Neutrophil (primary cell): Measurements from ENCODE around the gene KXD1.

Source experiments
- H3K27ac ChIP-seq: fragments of 200-600 bp; sonication (generic); 2 replicates; pipeline ENCODE4 v1.5.1; 2016; ENCODE audit warnings: mild to moderate bottlenecking, moderate library complexity
- H3K27me3 ChIP-seq: fragments of 200-600 bp; sonication (generic); 2 replicates; pipeline ENCODE4 v1.6.0; 2016; ENCODE audit warnings: mild to moderate bottlenecking
- H3K36me3 ChIP-seq: fragments of 200-600 bp; sonication (generic); 2 replicates; pipeline ENCODE4 v1.5.1; 2017
- H3K4me1 ChIP-seq, 2 experiments: fragments of 200-600 bp in 1 of 2; sonication (generic) in 1 of 2; 1 replicate in 1 of 2; 2 replicates in 1 of 2; pipeline versions ENCODE4 v1.5.1 to v1.6.1; 2013 to 2016; ENCODE audit warnings: low read depth in 1 of 2, low read length in 1 of 2, mild to moderate bottlenecking in 1 of 2, moderate library complexity in 1 of 2; ENCODE audit not compliant: control insufficient read depth in 1 of 2, insufficient read depth in 1 of 2
- H3K4me3 ChIP-seq, 2 experiments: fragments of 200-600 bp in 1 of 2; sonication (generic) in 1 of 2; 1 replicate in 1 of 2; 2 replicates in 1 of 2; pipeline ENCODE4 v1.5.1; 2013 to 2016; ENCODE audit warnings: low read depth in 1 of 2, low read length in 1 of 2, mild to moderate bottlenecking in 1 of 2, moderate library complexity in 1 of 2
- H3K9me3 ChIP-seq: fragments of 200-600 bp; sonication (generic); 2 replicates; pipeline ENCODE4 v1.5.1; 2016
- TF ChIP-seq, protein P1 (sequence below): fragments of 200-600 bp; sonication (generic); IDR thresholded peaks from 2 replicates; pipeline ENCODE4 v1.5.1; 2016; ENCODE audit warnings: antibody characterized with exemption

KXD1 gene

GRCh38 chr19:18612051-18612771 is 54.5 kb downstream of the KXD1 start:
- no peak overlapping the region for H3K27ac ChIP-seq
- peaks cover 100% of the 10 kb centered on the region for H3K27me3 ChIP-seq
- TF ChIP-seq, protein P1, sequence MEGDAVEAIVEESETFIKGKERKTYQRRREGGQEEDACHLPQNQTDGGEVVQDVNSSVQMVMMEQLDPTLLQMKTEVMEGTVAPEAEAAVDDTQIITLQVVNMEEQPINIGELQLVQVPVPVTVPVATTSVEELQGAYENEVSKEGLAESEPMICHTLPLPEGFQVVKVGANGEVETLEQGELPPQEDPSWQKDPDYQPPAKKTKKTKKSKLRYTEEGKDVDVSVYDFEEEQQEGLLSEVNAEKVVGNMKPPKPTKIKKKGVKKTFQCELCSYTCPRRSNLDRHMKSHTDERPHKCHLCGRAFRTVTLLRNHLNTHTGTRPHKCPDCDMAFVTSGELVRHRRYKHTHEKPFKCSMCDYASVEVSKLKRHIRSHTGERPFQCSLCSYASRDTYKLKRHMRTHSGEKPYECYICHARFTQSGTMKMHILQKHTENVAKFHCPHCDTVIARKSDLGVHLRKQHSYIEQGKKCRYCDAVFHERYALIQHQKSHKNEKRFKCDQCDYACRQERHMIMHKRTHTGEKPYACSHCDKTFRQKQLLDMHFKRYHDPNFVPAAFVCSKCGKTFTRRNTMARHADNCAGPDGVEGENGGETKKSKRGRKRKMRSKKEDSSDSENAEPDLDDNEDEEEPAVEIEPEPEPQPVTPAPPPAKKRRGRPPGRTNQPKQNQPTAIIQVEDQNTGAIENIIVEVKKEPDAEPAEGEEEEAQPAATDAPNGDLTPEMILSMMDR, result no peak
- no peaks in the 10 kb centered on the region for H3K36me3 ChIP-seq
- H3K4me3 ChIP-seq, result no peak overlapping the region
- H3K4me1 ChIP-seq, result peaks cover 0 to 6% of the 10 kb centered on the region in 2 experiments
- no peaks in the 10 kb centered on the region for H3K9me3 ChIP-seq

- Histone ChIP-seq H3K36me3 (no peaks in the 10 kb centered on the region), H3K9me3 (no peaks in the 10 kb centered on the region), H3K4me1 (peaks cover 0 to 6% of the 10 kb centered on the region in 2 experiments), H3K27ac (no peak within 1 kb of the TSS), H3K27me3 (peaks cover 100% of the 10 kb centered on the region), H3K4me3 (no peak within 1 kb of the TSS)
- TF ChIP-seq, protein P1, result no peak
Observed at GRCh38 chr19:18612772-18613588, 55.3 kb downstream of the KXD1 start, which contains the start of gene TMEM59L. Gene TMEM59L (plus strand): TSS chr19:18612870. CDS start chr19:18612959, 89 bp downstream.

- Histone ChIP-seq H3K9me3 (no peaks in the 10 kb centered on the region), H3K4me3 (no peak overlapping the region), H3K4me1 (peaks cover 0 to 6% of the 10 kb centered on the region in 2 experiments), H3K36me3 (no peaks in the 10 kb centered on the region), H3K27ac (no peak overlapping the region), H3K27me3 (peaks cover 96% of the 10 kb centered on the region)
- TF ChIP-seq, protein P1, result no peak
Observed at GRCh38 chr19:18613589-18614234, 56.0 kb downstream of the KXD1 start.

DNA sequence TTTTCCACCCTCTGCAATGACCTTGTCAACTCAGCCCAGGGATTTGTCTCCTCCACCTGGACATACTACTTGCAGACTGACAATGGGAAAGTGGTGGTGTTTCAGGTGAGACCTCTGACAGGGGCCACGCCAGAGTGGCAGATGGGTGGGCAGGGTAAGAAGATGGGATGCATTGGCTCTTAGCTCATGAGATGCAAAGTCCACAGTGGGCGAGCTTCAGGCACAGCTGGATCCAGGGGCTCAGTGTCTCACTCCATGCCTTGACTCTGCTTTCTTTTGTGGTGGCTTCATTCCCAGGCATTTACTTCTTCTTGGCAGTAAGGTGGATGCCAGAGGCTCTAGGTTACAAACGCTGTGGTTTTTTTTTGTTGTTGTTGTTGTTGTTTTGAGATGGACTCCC is 58.4 kb downstream of the KXD1 start:
- Histone ChIP-seq H3K4me1 (peaks cover 0 to 6% of the 10 kb centered on the region in 2 experiments), H3K4me3 (no peak overlapping the region), H3K36me3 (no peaks in the 10 kb centered on the region), H3K27me3 (peaks cover 93% of the 10 kb centered on the region), H3K27ac (no peak overlapping the region), H3K9me3 (no peaks in the 10 kb centered on the region)
- TF ChIP-seq, protein P1, result no peak

GRCh38 chr19:18617562-18617961 is 59.9 kb downstream of the KXD1 start:
- TF ChIP-seq, protein P1, result no peak
- Histone ChIP-seq H3K27me3 (peaks cover 90% of the 10 kb centered on the region), H3K27ac (no peak overlapping the region)

More at GRCh38 chr19:18617562-18617961, 59.9 kb downstream of the KXD1 start:
- Histone ChIP-seq H3K36me3 (no peaks in the 10 kb centered on the region), H3K4me1 (peaks cover 0 to 5% of the 10 kb centered on the region in 2 experiments), H3K9me3 (no peaks in the 10 kb centered on the region), H3K4me3 (no peak overlapping the region)
